A549 (cell line): ENCODE data around the gene MIOX. TPM values are rescaled to one million over a fixed set of nuclear protein-coding genes. Genes with fewer than 3 reads are reported as not detected.

Source experiments
- ATAC-seq, 2 experiments: fragments of 200-7000 bp in 1 of 2; fragments of >200 bp in 1 of 2; cut with Nextera tagmentation in 1 of 2; cut with Tn5 transposase in 1 of 2; 3 replicates each; pipeline versions ENCODE4 v1.8.0 to v1.9.1; 2018 to 2020; ENCODE audit warnings: mild to moderate bottlenecking in 1 of 2, moderate library complexity in 1 of 2
- CTCF ChIA-PET: fragments of 300-600 bp; sonication (Branson Sonifier 250); formaldehyde crosslinking; extraction: SDS; loops from one replicate; lab custom pipeline; 2021; ENCODE audit warnings: antibody characterized with exemption, inconsistent platforms; lab: Yijun Ruan, JAX
- POLR2A ChIA-PET: fragments of 350-600 bp; formaldehyde crosslinking; extraction: SDS; loops from one replicate; lab custom pipeline; 2021; ENCODE audit warnings: antibody characterized with exemption, inconsistent platforms; lab: Yijun Ruan, JAX
- DNase-seq, 2 experiments: peaks; one replicate each; pipeline versions ENCODE4 v3.0.0 to v3.0.0-alpha.2; 2011 to 2016; ENCODE audit warnings: low read depth in 1 of 2, low spot score in 1 of 2
- FAIRE-seq: peaks from 2 replicates; lab custom pipeline; 2011; peaks lifted over from hg19 to GRCh38; lab: Jason Lieb, UNC
- H3K27ac ChIP-seq, 2 experiments: fragments of >200 bp; sonication (Bioruptor Twin); formaldehyde crosslinking; 3 replicates each; pipeline ENCODE4 v1.5.1; 2016 to 2017
- H3K4me1 ChIP-seq: fragments of >200 bp; sonication (Bioruptor Twin); formaldehyde crosslinking; 3 replicates; pipeline ENCODE4 v1.6.1; 2016
- H3K4me2 ChIP-seq: fragments of >200 bp; sonication (Bioruptor Twin); formaldehyde crosslinking; 3 replicates; pipeline ENCODE4 v1.6.1; 2016
- H3K4me3 ChIP-seq: fragments of >200 bp; sonication (Bioruptor Twin); formaldehyde crosslinking; 3 replicates; pipeline ENCODE4 v1.5.1; 2016
- H3K9me3 ChIP-seq: fragments of >200 bp; sonication (Bioruptor Twin); formaldehyde crosslinking; 3 replicates; pipeline ENCODE4 v1.6.1; 2016
- ATOH8 ChIP-seq: fragments of 250-450 bp; sonication (Bioruptor Pico); IDR thresholded peaks from 2 replicates; pipeline ENCODE4 v1.5.0; 2020; ENCODE audit warnings: low read depth, mild to moderate bottlenecking, moderate library complexity
- BCL3 ChIP-seq: fragments of >200 bp; sonication (Bioruptor Twin); formaldehyde crosslinking; IDR thresholded peaks from 3 replicates; pipeline ENCODE4 v1.6.1; 2016
- BHLHE40 ChIP-seq: IDR thresholded peaks from 2 replicates; pipeline ENCODE4 v1.6.1; 2012; ENCODE audit warnings: low read depth, low read length, inconsistent platforms
- CBX8 ChIP-seq: fragments of 200-600 bp; sonication (generic); IDR thresholded peaks from 2 replicates; pipeline ENCODE4 v1.6.1; 2016
- CEBPB ChIP-seq, 2 experiments: fragments of >200 bp in 1 of 2; sonication (Bioruptor Twin) in 1 of 2; formaldehyde crosslinking in 1 of 2; IDR thresholded peaks; 2 replicates each; pipeline ENCODE4 v1.6.1; 2012 to 2016
- CHD4 ChIP-seq: fragments of 200-600 bp; sonication (generic); IDR thresholded peaks from 2 replicates; pipeline ENCODE4 v1.6.1; 2016; ENCODE audit warnings: antibody characterized with exemption, mild to moderate bottlenecking, borderline replicate concordance
- E2F6 ChIP-seq: IDR thresholded peaks from 2 replicates; pipeline ENCODE4 v1.6.1; 2012; ENCODE audit warnings: low read depth, borderline replicate concordance
- EHMT2 ChIP-seq: fragments of 200-600 bp; sonication (generic); IDR thresholded peaks from 2 replicates; pipeline ENCODE4 v1.6.1; 2016; ENCODE audit warnings: antibody characterized with exemption, low read depth, mild to moderate bottlenecking, moderate library complexity
- EP300 ChIP-seq, 2 experiments: fragments of >200 bp; sonication (Bioruptor Twin); formaldehyde crosslinking; IDR thresholded peaks; 2 replicates in 1 of 2; 3 replicates in 1 of 2; pipeline ENCODE4 v1.6.1; 2016 to 2017
- FOSL2 ChIP-seq, 2 experiments: fragments of 450-650 bp in 1 of 2; fragments of >200 bp in 1 of 2; sonication (Bioruptor Twin) in 1 of 2; formaldehyde crosslinking; IDR thresholded peaks; 2 replicates each; pipeline versions ENCODE4 v1.5.0 to v1.6.1; 2016 to 2020; ENCODE audit warnings: mild to moderate bottlenecking in 1 of 2, moderate library complexity in 1 of 2
- GATA3 ChIP-seq: IDR thresholded peaks from 2 replicates; pipeline ENCODE4 v1.6.1; 2012; ENCODE audit warnings: borderline replicate concordance
- HMGXB4 ChIP-seq: fragments of 250-450 bp; sonication (Bioruptor Pico); IDR thresholded peaks from 2 replicates; pipeline ENCODE4 v1.5.0; 2021; ENCODE audit warnings: mild to moderate bottlenecking, moderate library complexity, borderline replicate concordance
- HOXB5 ChIP-seq: fragments of 250-450 bp; sonication (Bioruptor Pico); IDR thresholded peaks from 2 replicates; pipeline ENCODE4 v1.5.0; 2020; ENCODE audit warnings: mild to moderate bottlenecking, moderate library complexity
- KDM1A ChIP-seq: fragments of 200-600 bp; sonication (generic); IDR thresholded peaks from 2 replicates; pipeline ENCODE4 v1.6.1; 2016; ENCODE audit warnings: low read depth, mild to moderate bottlenecking
- MAFK ChIP-seq: fragments of 450-650 bp; IDR thresholded peaks from 2 replicates; pipeline ENCODE4 v1.6.1; 2014; ENCODE audit not compliant: partially characterized antibody
- MAX ChIP-seq: IDR thresholded peaks from 2 replicates; pipeline ENCODE4 v1.6.1; 2012
- MAZ ChIP-seq: fragments of 150-350 bp; IDR thresholded peaks from 2 replicates; pipeline ENCODE4 v1.6.1; 2014; ENCODE audit warnings: antibody characterized with exemption, low read depth, low read length, borderline replicate concordance
- NFE2L2 ChIP-seq: fragments of 150-350 bp; conservative IDR thresholded peaks from 2 replicates; pipeline ENCODE4 v1.6.1; 2014; ENCODE audit warnings: low read length
- PBX3 ChIP-seq: IDR thresholded peaks from 2 replicates; pipeline ENCODE4 v1.6.1; 2012
- REST ChIP-seq: fragments of 200-600 bp; sonication (generic); IDR thresholded peaks from 2 replicates; pipeline ENCODE4 v1.6.1; 2016; ENCODE audit warnings: antibody characterized with exemption, mild to moderate bottlenecking, moderate library complexity
- RNF2 ChIP-seq: fragments of 200-600 bp; sonication (generic); IDR thresholded peaks from 2 replicates; pipeline ENCODE4 v1.6.1; 2016; ENCODE audit warnings: low read depth, mild to moderate bottlenecking, antibody characterized with exemption, moderate library complexity, borderline replicate concordance
- WGBS: methylation state at CpG from one replicate; pipeline ENCODE4 v1.1.6; 2017; ENCODE audit errors: missing lambda C conversion rate; 5-methylcytosine and 5-hydroxymethylcytosine counted together
- polyA plus RNA-seq, 4 experiments: library from polyadenylated mRNA; depleted of rRNA in 3 of 4; stranded (reverse); fragments of >200 nt; fragmentation: RNase III in 1 of 4; extraction: RNeasy Plus Mini Kit Qiagen cat#74134 plus additional on column Dnase treatment in 1 of 4; gene quantifications; 2 replicates in 3 of 4; 3 replicates in 1 of 4; pipeline ENCODE4 v1.2.3, GENCODE V29; 2011 to 2017

Gene MIOX
- polyA plus RNA-seq, 2 of the 4 experiments (the other 2 are of a cell fraction), result 0.08 TPM; not detected in 1

- TF ChIP-seq E2F6, result no peak
- no peak for TF ChIP-seq FOSL2 (IDR thresholded peaks at IDR 0.05)
- TF ChIP-seq FOSL2 (CRISPR knock-in tag; IDR thresholded peaks at IDR 0.05), result no peak
- TF ChIP-seq GATA3, result no peak
- no peak for TF ChIP-seq NFE2L2
- TF ChIP-seq PBX3, result no peak
- no peak for TF ChIP-seq REST
- no peak for TF ChIP-seq HMGXB4 (CRISPR knock-in tag)
- no peak for TF ChIP-seq EHMT2
- no peak for TF ChIP-seq EP300 (IDR thresholded peaks at IDR 0.05)
- no peak for TF ChIP-seq RNF2
- TF ChIP-seq BCL3, result no peak
- TF ChIP-seq BHLHE40, result no peak
- no peak for TF ChIP-seq MAZ
- POLR2A ChIA-PET, result no interaction called here
- Histone ChIP-seq H3K4me2 (no peak overlapping the region), H3K4me3 (no peak overlapping the region), H3K9me3 (no peaks in the 10 kb centered on the region), H3K27ac (no peak overlapping the region), H3K4me1 (no peaks in the 10 kb centered on the region)
- ATAC-seq (no peak), DNase-seq (no peak), FAIRE-seq (no peak)
- CTCF ChIA-PET, result interaction anchor here (0.6 to 1.0 kb wide), 4 partner anchors 73 to 205 kb away, joined by 3 read pairs; partner anchors contain the start of gene SCO2
- whole genome bisulfite sequencing, result 93% methylated on average over 5 of the region's 5 CpGs
Measured at GRCh38 chr22:50452649-50453048, 34.0 kb upstream of the MIOX start.

GRCh38 chr22:50454556-50455075, 32.0 kb upstream of the MIOX start:
- ATAC-seq (no peak), FAIRE-seq (no peak), DNase-seq (no peak)
- Histone ChIP-seq H3K27ac (no peak overlapping the region), H3K4me3 (no peak overlapping the region), H3K4me1 (no peaks in the 10 kb centered on the region), H3K9me3 (no peaks in the 10 kb centered on the region), H3K4me2 (no peak overlapping the region)
- 92% methylated on average over 16 of the region's 27 CpGs for WGBS
- ChIA-PET CTCF (interaction anchor here (0.9 to 1.4 kb wide), 2 partner anchors 43 to 45 kb away, joined by 3 to 4 read pairs; no protein-coding TSS in a partner anchor), POLR2A (no interaction called here)
- TF ChIP-seq MAX, result no peak
- TF ChIP-seq RNF2, result no peak
- no peak for TF ChIP-seq CEBPB (IDR thresholded peaks at IDR 0.05)
- TF ChIP-seq PBX3, result no peak
- TF ChIP-seq CHD4, result no peak
- no peak for TF ChIP-seq KDM1A
- no peak for TF ChIP-seq MAFK
- TF ChIP-seq CBX8, result no peak
- TF ChIP-seq HOXB5 (CRISPR knock-in tag), result no peak
- no peak for TF ChIP-seq ATOH8
